GM18508 (cell line): ENCODE data around the gene POLR3A.

Source experiments
- ATAC-seq: cut with Tn5 transposase; IDR thresholded peaks from one replicate; pipeline ENCODE4 v1.9.1; 2021; ENCODE audit warnings: moderate number of reproducible peaks; ENCODE audit not compliant: insufficient read depth, unreplicated experiment

POLR3A gene

GRCh38 chr10:77922566-77923179, 106.6 kb downstream of the POLR3A start:
- ATAC-seq, result no peak

- ATAC-seq, result no peak
Measured at GRCh38 chr10:77922055-77922454, 107.3 kb downstream of the POLR3A start.

- no peak for ATAC-seq
Measured at GRCh38 chr10:77921395-77921794, 107.9 kb downstream of the POLR3A start.

GRCh38 chr10:77920495-77920894, 108.8 kb downstream of the POLR3A start:
- ATAC-seq, result no peak

- ATAC-seq, result no peak
Measured at GRCh38 chr10:77919713-77920108, 109.6 kb downstream of the POLR3A start.
